Measurements from ENCODE around the gene CD82. TPM values are rescaled to one million over a fixed set of nuclear protein-coding genes. Genes with fewer than 3 reads are reported as not detected.

The CD82 gene
- total RNA-seq, 4 donors from 2014 or later = 77.6 to 155 (median 118) TPM

GRCh38 chr11:44627165-44627789 lies 61.8 kb downstream of the CD82 start:
- Histone ChIP-seq H3K4me3 (no peak overlapping the region), H3K4me1 (peaks cover 17% of the 10 kb centered on the region), H3K36me3 (no peaks in the 10 kb centered on the region), H3K27me3 (no peaks in the 10 kb centered on the region), H3K27ac (no peak overlapping the region), H3K9me3 (no peaks in the 10 kb centered on the region)
- DNase-seq (ENCODE audit: low spot score in 2 of 2) = no peak
- no peak for TF ChIP-seq CTCF (IDR thresholded peaks at IDR 0.05)
- no peak for TF ChIP-seq POLR2A (IDR thresholded peaks at IDR 0.05)
- no peak for TF ChIP-seq EP300 (IDR thresholded peaks at IDR 0.05)
- TF ChIP-seq POLR2AphosphoS5 (IDR thresholded peaks at IDR 0.05) = no peak
- WGBS = 85% methylated on average over 4 of the region's 4 CpGs

DNA sequence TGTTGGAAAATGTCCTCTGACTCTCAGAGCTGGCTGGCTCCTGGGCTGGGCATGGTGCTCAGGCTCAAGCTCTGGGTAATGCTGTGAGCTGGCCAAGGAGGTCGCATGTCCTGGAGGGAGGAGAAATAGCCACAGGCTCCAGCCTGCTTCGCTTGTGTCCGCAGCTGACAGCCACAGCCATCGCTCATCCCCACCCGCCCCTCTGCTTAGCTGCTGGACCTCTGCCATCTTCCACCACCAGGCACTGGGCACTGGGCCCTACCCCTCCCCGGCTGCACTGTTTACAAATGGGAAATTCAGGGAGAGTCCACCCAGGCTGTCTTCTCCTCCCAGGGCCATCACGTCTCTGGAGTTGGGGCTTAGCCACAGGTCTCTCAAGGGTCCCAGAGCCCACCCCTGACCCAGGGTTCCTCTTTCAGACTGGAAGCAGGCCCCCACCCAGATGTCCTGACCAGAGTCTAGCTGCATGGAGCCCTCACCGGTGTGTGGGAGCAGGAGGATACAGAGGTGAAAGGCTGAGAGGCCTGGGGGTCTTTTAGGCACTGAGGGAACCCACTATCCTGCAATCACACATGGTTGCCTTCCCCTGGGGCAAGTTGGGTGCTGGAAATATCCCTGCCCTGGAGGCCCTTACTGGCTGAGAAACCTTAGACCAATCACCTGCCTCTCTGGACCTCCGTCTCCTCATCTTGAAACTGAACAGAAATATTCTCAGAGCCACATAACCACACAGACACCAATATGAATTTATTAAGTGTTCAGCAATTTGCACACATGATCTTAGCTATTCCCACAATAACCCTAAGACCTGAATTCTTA lies 62.7 kb downstream of the CD82 start:
- no peak for TF ChIP-seq EP300 (IDR thresholded peaks at IDR 0.05)
- no peak for TF ChIP-seq POLR2A (IDR thresholded peaks at IDR 0.05)
- TF ChIP-seq POLR2AphosphoS5 (IDR thresholded peaks at IDR 0.05) = no peak
- peak; percentile 61 to 79 for DNase-seq (ENCODE audit: low spot score in 2 of 2)
- Histone ChIP-seq H3K4me3 (no peak overlapping the region), H3K4me1 (peaks cover 14% of the 10 kb centered on the region), H3K9me3 (no peaks in the 10 kb centered on the region), H3K27ac (no peak overlapping the region), H3K27me3 (no peaks in the 10 kb centered on the region), H3K36me3 (no peaks in the 10 kb centered on the region)
- WGBS = 75% methylated on average over 2 of the region's 9 CpGs

DNA sequence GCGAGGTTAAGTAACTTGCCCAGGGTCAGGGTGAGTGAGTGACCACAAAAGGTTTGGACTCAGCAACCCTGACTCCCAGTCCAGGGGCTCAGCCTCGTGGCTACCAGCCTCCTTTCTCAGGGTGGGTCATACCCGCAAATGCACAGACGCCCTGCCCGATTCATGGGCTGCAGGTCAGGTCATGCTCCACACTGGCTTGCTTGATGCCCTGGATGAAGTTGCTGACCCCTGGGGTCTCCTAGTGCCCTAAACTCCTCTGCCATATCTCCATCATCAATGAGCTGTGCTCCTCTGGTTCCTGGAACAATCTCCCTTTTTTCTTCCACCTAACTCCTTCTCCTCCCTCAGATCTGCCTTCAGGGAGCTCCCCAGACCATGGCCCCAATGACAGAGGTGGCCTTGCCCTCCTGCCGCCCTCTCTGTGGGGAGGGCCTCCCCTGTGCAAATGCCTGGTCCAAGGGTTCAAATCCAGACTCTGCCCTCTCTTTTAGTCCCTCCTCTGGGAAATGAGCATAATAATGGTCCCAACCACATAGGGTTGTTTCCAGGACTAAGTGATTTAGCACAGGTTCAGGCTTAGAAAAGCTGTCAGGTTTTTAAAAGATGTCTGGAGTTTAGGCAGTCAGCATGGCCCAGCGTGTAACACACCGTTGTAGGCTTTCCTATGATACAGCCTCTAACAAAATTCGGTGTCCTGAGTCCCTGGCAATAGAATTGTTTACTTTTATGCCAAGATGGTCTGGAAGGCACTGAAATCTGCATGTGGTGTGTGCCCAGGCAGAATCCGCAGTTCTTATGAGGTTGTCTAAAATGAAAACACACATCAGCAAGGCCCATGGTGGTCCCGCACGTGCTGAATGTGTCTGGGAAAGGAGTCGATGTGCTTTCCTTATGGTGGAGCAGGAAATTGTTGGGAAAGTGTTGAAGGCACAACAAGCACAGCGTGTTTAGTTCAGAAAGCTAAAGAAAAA lies 63.6 kb downstream of the CD82 start:
- no peaks in the 10 kb centered on the region for H3K27me3 ChIP-seq
- H3K4me1 ChIP-seq = peaks cover 11% of the 10 kb centered on the region
- H3K36me3 ChIP-seq = no peaks in the 10 kb centered on the region
- 87% methylated on average over 14 of the region's 14 CpGs for WGBS
- H3K9me3 ChIP-seq = no peaks in the 10 kb centered on the region
- H3K4me3 ChIP-seq = no peak overlapping the region
- no peak overlapping the region for H3K27ac ChIP-seq
- peak; percentile 50 to 77 for DNase-seq (ENCODE audit: low spot score in 2 of 2)
- TF ChIP-seq POLR2AphosphoS5 (IDR thresholded peaks at IDR 0.05) = no peak
- TF ChIP-seq CTCF (IDR thresholded peaks at IDR 0.05) = no peak
- no peak for TF ChIP-seq POLR2A (IDR thresholded peaks at IDR 0.05)
- no peak for TF ChIP-seq EP300 (IDR thresholded peaks at IDR 0.05)

DNA sequence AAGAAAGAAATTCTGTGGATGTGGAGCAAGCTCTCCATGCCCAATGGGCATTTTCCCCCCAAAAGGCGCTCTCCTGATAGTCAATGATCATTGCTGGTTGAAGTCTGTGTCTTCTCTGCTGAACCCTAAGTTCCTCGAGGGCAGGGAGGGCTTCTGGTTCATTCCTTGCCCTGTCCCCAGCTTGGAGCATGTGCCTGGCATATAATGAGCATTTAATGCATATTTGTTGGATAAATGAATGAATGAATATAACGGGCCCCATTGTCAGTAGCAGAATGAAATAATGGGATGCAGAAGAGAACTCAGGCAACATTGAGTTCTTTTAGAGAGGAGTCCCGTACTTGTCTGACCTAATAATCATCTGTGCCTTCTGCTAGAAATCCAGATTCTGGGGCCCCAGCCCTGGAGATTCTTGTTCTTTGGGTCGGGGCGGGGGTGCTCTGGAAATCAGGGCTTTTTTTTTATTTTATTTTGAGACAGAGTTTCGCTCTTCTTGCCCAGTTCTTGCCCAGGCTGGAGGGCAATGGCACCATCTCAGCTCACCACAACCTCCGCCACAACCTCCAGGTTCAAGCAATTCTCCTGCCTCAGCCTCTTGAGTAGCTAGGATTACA lies 64.4 kb downstream of the CD82 start:
- no peak for TF ChIP-seq POLR2A (IDR thresholded peaks at IDR 0.05)
- no peak for TF ChIP-seq POLR2AphosphoS5 (IDR thresholded peaks at IDR 0.05)
- TF ChIP-seq EP300 (IDR thresholded peaks at IDR 0.05) = no peak
- TF ChIP-seq CTCF (IDR thresholded peaks at IDR 0.05) = no peak
- H3K4me3 ChIP-seq = no peak overlapping the region
- no peaks in the 10 kb centered on the region for H3K9me3 ChIP-seq
- DNase-seq (ENCODE audit: low spot score in 2 of 2) = peak in 1 of 2 donors; percentile 16
- 85% methylated on average over 8 of the region's 8 CpGs for WGBS
- H3K4me1 ChIP-seq = peaks cover 17% of the 10 kb centered on the region
- H3K36me3 ChIP-seq = no peaks in the 10 kb centered on the region
- H3K27ac ChIP-seq = no peak overlapping the region
- no peaks in the 10 kb centered on the region for H3K27me3 ChIP-seq

- peak; percentile 42 to 60 for DNase-seq (ENCODE audit: low spot score in 2 of 2)
- Histone ChIP-seq H3K4me3 (no peak overlapping the region), H3K36me3 (no peaks in the 10 kb centered on the region), H3K9me3 (no peaks in the 10 kb centered on the region), H3K27me3 (no peaks in the 10 kb centered on the region), H3K4me1 (peaks cover 19% of the 10 kb centered on the region), H3K27ac (no peak overlapping the region)
- TF ChIP-seq POLR2AphosphoS5 (IDR thresholded peaks at IDR 0.05) (no peak), POLR2A (IDR thresholded peaks at IDR 0.05) (no peak)
- WGBS = 92% methylated on average over 7 of the region's 7 CpGs
Measured at GRCh38 chr11:44630511-44631210, 65.2 kb downstream of the CD82 start.
